CD4-positive, alpha-beta T cell treated with Interleukin-1 beta for 1 hour (primary cell): ENCODE measurements around the gene SP7.
"Not testable (repeated sequence)": the region's sequence is repeated elsewhere in the genome, so short reads cannot be mapped to it uniquely, and the experiment has no call there.

Experiments used
- DNase-seq, 2 donors: peaks; one replicate each; pipeline ENCODE4 v3.0.0-alpha.2; 2020 to 2022

Gene SP7

GRCh38 chr12:53345486-53346188 lies 9.5 kb upstream of the SP7 start:
- DNase-seq, result no peak

GRCh38 chr12:53344824-53345485 lies 8.8 kb upstream of the SP7 start:
- DNase-seq, result peak; percentile 73 to 75

- DNase-seq, result no peak
Observed at GRCh38 chr12:53344487-53344823, 8.3 kb upstream of the SP7 start.

- DNase-seq, result no peak
Observed at GRCh38 chr12:53343969-53344368, 7.8 kb upstream of the SP7 start.

GRCh38 chr12:53343449-53343848 lies 7.3 kb upstream of the SP7 start:
- no peak for DNase-seq

GRCh38 chr12:53340398-53340797 lies 4.2 kb upstream of the SP7 start:
- DNase-seq, result no peak

GRCh38 chr12:53338916-53339315 lies 2.8 kb upstream of the SP7 start:
- no peak for DNase-seq

GRCh38 chr12:53338017-53338416 lies 1.9 kb upstream of the SP7 start:
- no peak for DNase-seq

- no peak for DNase-seq
Observed at GRCh38 chr12:53334822-53335221, 1.3 kb downstream of the SP7 start.

GRCh38 chr12:53333845-53334244 lies 2.3 kb downstream of the SP7 start:
- DNase-seq, result no peak

GRCh38 chr12:53333289-53333688 lies 2.9 kb downstream of the SP7 start:
- no peak for DNase-seq

- no peak for DNase-seq
Observed at GRCh38 chr12:53332744-53333143, 3.4 kb downstream of the SP7 start.

GRCh38 chr12:53332339-53332738 lies 3.8 kb downstream of the SP7 start:
- DNase-seq, result not testable (repeated sequence)

- no peak for DNase-seq
Observed at GRCh38 chr12:53330671-53331070, 5.5 kb downstream of the SP7 start.

GRCh38 chr12:53328043-53328435 lies 8.1 kb downstream of the SP7 start:
- DNase-seq, result no peak

- no peak for DNase-seq
Observed at GRCh38 chr12:53327435-53328042, 8.6 kb downstream of the SP7 start.

- DNase-seq, result no peak
Observed at GRCh38 chr12:53326460-53327185, 9.5 kb downstream of the SP7 start.

GRCh38 chr12:53325511-53326061 lies 10.6 kb downstream of the SP7 start:
- DNase-seq, result peak in 1 of 2 donors; percentile 8

GRCh38 chr12:53324779-53325510 lies 11.2 kb downstream of the SP7 start:
- DNase-seq, result peak; percentile 87

GRCh38 chr12:53324113-53324778 lies 11.9 kb downstream of the SP7 start:
- DNase-seq, result peak; percentile 50 to 55

GRCh38 chr12:53320352-53321195 lies 15.6 kb downstream of the SP7 start:
- no peak for DNase-seq
